Activated naive CD4-positive, alpha-beta T cell treated with Interleukin-2 at 50 U/mL for 16 hours (primary cell): ENCODE measurements around the gene GRID1.

Source experiments
- DNase-seq: peaks from one replicate; pipeline ENCODE4 v3.0.0-alpha.2; 2020

GRID1 gene

DNA sequence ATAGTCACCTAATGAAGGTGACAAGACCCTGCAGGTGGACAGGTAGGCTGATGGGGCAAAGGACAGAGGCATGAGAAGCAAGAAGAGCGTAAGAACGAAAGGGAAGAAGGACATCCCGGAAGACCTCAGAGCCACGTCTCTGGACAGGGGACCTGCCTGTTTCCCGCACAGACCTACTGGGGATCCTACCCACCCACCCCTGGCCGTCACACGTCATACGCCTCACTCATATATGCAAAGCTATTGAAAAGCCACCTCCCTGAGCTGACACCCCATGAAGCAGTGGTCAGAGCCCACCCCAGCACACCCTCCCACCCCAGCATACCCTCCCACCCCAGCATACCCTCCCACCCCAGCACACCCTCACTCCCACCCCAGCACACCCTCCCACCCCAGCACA lies 140.6 kb downstream of the GRID1 start:
- DNase-seq: no peak

DNA sequence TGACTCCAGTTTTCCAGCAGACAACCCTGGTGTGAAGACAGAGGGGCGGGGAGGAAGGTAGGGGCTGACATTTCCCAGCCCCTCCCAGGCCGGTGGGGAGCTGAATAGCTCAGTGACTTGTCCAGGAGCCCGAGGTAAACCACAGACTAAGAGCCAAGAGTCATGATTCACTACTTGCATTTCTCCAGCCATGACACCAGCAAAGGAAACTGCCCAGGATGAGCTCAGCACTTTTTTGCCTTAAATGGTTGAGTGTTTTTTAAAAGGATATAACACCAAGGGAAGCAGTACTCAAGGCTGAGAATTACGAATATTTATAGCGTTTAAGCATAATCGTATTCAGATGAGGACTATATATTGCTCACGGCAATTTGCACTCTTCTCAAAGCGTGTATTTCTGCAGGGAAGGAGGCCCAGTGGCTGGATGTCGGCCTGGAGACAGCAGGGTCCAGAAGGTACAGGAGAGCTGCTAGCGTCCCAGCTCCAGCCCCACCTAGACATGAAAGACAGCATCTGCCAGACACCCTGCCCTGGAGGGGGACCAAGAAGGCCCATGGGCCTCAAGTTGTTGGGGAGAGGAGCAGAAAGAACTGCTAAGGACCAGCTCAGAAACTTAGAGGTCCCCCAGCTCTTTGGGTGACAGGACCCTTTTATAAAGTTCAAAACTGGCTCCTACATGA lies 141.4 kb downstream of the GRID1 start:
- no peak for DNase-seq

DNA sequence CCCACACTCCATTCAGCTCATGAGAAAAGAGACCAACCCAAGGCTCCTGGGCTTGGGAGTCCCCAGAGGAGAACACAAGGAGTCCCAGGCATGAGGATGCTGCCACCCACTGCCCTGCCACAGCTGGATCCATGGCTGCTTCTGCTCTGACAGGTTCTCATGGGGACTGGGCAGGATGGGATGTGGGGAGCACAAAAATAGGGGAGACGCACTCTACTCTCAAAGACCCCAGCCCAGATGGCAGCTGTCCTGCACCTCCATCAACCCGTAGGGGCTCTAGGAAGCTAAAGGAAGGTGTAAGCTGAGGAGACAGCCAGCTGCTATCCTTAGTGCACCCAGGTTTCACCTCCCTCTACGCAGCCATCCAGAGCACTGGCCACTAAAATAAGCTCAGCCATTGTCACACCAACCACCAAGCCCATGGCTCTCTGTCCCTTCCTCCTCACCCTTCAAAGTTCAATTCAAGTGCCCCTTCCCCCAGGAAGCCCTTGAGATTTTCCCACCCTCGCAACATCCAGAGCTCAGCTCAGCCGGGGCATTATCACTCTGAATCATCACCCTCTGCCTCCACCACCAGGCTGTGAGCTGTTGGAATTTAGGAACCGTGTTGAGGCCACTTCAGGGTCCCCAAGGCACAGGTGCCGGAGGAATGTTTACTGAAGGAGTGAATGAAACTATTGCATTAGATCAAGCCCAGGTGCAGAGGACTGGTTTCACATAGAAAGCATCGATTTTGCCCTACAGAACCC lies 142.1 kb downstream of the GRID1 start:
- DNase-seq: no peak

DNA sequence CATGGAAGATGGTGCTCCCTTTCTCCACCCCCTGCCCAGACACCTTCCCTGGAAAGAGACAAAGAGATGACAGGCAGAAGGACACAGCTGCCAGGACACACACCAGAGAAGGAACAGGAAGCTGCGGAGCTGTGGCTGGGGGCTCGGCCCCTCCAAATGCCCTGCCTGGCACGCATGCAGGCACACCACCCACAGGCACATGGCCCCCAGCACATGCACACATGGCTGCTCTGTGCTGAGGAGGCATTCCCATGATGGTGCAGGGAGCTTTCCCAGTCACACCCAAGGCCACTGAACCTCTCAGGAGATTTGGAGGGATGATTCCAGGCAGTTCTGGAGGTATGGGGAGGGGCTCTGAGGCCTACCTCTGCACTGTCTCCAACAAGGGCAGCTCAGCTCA lies 143.3 kb downstream of the GRID1 start:
- DNase-seq: no peak

DNA sequence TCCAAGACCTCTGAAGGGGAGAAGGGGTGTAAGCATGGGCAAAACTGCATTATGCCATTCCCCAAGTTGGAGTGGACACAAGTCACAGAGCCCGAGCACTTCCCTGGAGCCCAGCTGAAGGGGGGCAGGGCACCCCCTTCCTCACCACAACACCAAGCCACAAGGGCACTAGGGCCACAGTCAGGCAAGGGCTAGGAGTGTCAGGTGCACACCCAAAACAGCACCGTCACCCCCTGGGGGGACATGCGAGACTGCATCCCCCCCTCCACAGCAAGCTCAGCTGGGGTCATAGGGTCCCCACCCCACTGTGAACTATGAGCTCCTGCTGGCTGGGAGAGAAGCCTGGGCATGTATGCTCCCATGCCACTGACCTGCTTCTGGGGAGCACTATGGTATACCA lies 143.9 kb downstream of the GRID1 start:
- DNase-seq: no peak

DNA sequence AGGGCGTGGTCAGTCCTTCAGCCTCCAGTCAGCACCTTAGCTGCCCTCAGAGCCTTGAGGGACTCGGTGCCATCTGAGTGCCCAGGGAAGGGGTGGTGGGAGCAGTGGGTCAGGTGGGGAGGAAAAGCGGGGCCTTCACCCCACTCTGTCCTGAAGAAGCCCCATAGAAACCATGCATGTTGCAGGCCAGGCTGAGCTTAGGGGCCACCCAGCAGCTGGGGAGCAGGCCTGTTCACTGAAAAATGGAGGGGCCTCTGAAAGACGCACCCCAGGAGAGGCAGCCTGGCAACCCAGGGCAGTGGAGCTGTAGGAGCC lies 144.3 kb downstream of the GRID1 start:
- no peak for DNase-seq

DNA sequence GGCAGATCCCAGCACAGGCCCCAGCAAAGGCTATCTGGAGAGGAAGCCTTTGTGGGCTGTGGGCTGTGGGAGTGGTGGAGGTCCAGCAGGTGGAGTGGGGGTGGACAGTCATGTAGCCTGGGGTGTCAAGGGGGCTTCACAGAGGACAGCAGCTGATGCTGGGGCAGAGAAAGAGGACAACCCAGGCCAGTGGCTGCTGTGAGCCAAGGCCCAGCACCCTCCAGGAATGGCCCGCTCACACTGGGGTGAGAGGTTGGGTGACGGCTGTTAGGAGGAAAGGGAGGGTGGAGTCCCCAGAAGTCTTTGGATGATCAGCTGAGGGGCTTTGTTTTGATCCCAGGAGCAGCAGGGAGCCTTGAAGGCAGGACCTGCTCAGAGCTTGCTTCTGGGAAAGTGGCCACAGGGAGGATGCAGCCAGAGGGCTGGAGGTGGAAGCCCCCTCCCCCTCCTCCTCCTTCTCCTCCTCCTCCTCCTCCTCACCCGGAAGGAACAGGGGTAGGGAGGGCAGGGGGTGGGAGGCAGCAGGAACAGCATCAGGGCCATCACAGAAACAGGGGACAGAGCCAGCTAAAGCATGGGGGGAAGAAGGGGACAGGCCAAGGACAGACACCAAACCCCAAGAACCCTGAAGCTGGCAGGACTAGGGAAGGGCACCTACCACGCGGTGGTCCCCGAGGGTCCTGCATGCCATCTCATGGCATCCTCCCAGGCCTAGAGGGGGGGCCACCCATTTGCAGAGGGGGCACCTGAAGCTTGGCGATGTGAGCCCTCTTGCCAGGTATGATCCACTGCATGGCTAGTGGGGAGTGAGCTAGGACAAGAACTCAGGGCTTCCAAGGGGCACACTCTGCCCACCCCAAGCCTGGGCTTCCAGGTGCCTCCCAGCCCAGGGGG lies 144.9 kb downstream of the GRID1 start:
- no peak for DNase-seq

DNA sequence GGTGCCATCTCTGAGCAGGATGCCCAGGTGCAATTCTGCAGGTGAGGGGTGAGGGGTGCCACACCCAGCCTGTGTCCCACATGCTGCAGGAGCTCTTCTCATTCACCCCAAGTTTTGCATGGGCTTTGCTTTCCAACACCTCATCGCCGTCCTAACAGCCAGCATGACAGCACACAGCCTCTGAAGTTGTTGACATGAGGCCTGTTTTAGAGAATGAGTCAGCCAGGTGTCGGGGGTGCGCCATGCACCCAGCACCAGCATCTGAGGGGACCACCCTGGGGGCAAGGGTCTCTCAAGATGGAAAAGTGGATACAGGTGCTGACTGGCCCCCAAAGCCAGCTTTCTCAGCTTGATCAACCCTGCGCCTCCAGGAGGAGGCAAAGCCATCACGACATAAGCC lies 146.0 kb downstream of the GRID1 start:
- no peak for DNase-seq

DNA sequence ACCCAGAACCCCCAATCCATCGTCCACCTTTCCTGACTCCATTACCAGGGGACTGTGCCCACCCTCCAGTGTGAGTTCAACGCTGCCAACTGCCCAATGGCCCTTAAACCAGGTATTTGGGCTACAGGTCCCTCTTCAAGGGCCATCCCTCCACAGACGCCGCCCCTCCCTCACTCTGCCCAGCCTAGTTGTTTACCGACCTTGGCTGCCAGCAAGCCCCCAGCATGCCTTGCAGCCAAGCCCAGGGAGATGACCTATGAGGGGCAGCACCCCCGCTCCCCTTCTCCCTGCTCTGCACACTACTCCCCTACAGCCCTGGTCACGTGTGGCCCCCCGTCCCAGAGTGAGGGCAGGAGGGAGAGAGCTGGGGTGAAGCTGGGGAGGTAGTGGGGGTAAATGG lies 147.3 kb downstream of the GRID1 start:
- no peak for DNase-seq

DNA sequence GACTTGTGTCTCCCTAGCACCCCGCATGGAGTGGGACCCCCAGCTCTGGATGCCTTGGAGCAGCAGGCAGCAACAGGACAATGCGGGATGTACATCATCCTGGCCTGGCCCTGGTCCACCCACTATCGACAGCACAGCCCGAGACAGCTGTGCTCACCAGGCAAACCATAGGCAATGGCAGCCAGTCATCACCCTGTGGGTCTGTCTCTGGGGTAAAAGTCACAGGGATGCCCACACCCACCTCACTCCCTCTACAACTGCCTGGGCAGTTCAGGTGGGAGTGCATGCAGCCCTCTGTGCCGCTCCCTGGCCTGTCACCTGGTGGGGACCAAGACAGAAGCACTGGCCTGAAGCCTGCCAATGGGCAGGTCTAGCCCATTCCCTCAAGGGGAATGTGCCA lies 147.8 kb downstream of the GRID1 start:
- DNase-seq: no peak

DNA sequence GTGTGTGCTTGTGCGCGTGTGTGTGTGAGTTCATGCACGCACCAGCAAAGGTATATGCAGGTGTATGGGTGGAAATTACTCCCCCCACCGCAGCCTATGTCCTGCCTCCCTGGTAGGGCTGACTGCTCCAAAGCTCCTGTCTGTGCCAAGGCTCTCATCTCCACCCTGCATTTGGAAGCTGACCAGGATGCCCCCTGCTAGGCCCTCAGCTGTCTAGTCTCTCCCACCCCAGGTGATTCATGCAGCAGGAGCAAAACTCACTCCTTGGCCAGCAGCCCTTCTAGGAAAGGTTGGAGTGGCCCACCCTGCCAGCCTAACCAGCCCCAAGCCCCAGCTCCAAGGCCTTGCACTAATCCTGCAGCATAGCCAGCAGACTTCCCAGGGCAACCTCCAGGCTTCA lies 148.4 kb downstream of the GRID1 start:
- DNase-seq: no peak

DNA sequence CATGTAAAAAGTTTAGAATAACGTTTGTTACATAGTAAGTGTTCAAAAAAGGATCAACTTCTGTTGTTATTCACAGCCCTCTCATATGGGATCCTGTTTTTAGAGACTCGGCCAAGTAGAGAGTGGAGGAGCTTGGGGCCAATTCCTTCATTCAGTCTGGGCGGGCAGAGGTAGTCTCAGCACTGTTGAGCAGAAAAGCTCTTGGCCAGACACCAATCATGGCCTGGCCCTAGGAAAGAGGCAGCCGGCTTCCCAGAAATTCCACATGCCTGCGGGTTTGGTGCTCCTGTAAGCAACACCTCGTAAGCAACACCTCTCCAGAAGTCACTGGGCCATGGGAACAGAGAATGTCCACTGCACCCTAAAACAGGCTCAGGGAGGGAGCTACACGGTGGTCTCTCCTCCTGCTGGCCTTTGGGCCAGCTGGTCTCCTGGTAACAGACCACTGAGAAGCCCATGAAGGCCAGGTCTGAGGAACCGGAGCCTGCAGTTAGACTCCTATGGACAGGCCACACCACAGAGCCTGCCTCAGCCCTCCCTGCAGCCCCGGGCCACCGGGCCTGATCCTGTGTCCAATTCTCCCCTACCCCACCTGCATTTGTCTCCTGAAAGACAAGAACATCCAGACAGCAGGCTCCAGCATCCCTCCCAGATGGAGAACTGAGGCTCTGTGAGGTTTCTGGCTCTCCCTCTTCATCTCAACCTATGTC lies 149.1 kb downstream of the GRID1 start:
- no peak for DNase-seq

DNA sequence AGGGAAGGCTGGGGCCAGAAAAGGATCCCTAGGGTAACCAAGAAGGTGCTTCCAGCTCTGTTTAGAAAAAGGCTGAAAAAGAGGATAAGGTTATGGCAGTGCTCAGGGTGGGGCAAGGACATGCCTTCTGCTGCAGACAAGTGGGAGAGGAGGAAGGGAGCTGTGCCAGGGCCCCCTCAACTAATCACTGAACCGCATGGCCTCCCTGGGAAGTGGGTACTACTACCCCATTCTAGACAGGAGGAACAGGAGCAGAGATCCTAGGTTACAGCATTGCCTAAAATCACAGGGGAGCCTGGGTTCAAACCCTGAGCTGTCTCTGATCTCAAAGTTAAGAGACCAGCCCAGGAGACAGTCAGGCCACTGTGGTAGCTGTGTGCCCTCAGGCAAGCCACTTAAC lies 149.7 kb downstream of the GRID1 start:
- DNase-seq: no peak

DNA sequence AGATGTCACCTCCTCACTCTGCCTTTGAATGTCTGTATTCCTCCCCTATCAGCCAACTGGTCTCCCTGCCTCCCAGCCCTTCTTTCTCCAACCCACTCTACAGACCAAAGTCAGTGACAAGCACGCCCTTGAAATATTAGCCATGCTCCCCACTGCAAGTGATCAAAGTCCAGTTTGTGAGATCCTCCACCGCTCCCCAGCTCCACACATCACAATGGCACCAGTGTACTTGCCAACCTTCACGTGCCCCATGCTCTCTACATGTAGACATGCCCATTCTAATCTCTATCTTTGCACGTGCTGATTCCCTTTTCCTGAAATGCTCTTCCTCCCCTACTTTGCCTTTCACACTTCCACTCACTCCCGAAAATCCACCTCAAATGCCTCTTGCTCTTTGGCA lies 150.9 kb downstream of the GRID1 start:
- no peak for DNase-seq

DNA sequence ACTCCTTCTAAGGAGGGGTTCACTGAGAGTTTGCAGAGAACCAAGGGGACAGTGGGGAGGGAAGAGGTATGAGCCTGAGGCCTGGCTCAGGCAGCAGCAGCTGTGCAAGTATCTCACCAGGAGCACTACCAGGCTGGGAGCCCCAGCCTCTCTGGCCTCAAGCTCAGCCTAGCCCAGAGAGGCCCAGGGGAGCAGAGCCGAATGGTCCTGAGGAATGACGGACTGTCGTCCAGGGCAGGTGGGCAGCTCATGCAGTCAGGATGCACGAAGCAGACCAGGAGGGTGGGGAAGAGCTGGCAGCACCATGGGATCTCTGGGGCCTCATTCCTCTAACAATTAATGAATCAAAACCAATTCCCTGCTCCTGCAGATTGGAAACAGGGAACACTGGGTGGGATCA lies 151.5 kb downstream of the GRID1 start:
- no peak for DNase-seq

DNA sequence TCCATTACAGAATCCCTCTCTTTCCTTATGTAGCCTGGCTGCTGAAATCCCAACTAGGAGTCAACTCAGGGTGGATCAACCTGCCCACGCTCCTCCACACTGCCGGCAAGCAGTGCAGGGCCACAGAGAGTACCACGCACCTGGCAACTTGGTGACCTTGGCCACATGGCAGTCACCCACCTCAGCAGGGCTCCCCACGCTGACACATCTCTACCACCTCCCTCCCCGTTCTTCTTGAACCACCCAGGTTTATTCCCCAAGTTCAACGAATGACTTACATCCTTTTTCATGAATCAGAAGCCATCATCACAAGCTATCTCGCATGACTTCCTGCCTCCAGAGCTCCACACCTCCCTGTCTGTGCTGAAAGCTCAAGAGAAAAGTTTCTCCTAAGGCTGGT lies 153.4 kb downstream of the GRID1 start:
- no peak for DNase-seq

DNA sequence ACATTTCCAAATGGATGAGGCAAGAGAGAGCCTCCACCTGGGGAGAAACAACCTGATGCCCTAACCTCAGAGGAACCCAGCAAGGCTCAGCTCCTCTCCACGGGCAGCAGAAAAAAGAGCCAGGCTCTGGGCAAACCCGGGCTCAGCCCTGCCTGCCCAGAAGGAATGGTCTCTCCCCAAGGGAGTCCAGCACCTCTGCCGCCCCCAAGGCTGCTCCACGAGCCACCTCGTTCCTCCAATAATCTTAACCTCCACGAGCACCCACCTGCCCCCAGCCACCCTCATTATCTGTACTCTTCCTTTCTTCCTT lies 154.2 kb downstream of the GRID1 start:
- no peak for DNase-seq

DNA sequence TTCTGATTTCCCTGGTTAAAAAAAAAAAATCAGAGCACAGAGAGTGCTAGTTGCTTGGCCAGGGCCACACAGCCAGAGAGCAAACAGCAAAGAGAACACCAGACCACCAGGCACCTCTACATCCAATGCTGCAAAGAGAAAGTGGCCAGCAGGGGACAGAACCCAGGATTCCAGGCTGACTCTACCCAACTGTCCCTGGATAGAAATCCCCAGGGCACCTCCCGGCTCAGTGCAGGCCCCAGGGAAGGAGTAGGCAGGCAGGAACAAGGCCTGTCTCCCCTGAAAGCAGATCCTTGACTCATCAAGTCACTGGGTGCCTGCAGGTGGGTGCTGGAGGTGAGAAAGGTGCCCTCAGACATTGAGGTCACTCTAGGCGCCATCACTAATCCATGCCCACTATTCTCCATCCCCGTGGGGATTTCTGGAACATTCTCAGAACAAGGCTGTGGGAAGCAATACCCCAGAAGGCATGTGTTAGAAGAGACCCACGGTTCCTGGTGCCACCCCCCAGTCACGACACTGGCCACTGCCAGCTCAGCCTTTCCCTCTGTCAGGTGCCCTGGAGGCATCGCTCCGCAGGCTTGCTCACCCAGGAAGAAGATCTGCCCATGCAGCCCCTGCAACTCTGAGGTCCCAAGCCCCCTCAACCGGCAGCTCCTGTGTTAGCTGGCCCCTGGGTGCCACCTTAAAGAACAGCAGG lies 154.8 kb downstream of the GRID1 start:
- no peak for DNase-seq

DNA sequence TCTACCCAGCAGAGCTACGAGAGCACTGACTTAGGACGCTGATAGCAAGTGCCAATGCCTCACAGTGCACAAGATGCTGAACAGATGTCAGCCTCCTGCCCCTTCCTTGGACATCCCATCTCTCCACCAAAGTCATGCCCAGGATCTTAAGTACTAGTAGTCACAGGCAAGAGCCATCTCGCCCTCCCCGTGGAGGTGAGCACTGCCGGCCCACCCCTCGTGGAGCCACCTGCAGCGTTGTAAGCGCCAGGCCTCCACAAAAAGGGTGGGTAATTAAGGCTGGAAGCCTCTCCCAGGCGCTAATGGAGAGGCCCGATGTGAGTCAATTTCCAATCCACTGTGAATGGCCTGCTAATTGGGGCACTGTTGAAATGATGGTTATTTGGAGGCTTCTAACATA lies 156.2 kb downstream of the GRID1 start:
- DNase-seq: no peak

DNA sequence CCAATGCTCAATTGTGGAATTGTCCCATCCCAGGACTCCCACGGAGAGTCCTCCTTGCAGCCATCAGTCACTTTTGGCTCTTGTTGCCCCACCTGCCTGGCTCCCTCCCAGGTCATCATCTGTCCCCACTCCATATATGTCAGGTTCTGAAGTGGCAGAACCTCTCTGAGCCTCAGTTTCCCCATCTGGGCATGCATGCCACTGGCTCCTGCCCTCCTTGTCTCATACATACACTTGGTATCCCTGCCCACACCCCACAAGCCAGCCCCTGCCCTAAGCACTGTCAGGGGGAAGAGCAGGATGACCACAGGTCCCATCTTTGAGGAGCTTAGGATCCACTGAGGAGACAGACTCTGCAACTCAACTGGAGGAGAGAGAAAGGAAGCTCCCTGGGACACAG lies 156.9 kb downstream of the GRID1 start:
- no peak for DNase-seq

DNA sequence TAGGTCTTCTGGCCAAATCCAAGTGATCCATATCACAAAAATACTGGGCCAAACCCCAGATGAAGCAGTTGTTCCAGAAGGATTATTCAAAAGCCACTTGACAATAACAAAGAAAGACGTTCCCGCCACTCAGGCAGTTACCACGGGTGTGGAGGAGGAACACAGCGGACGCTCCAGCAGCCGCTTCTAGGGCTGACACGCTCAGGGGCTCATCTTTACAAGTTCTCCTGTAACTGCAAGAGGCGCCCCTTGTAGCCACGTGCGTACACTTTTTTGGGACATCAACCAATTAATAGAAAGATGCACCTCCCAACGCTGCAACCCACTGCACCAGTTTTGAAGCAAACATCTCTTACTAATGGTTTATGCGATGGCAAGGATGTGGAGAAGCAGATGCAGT lies 159.4 kb downstream of the GRID1 start:
- DNase-seq: no peak

DNA sequence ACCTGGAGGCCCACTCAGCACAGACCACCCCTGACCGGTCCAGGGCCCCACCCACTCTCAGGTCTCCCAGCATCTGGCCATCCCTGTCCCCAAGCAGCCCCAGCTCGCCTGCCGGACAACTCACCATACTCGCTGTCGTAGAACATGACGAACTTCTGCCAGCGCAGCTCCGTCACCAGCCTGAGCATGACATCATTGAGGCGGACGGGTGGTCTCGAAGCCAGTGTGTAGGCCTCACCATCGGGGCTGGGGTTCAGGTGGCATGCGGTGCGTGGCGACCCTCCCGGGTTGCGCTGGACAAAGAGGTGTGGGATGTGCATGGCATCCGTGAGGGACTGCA lies 160.4 kb downstream of the GRID1 start:
- no peak for DNase-seq
